GM18858 (cell line): ENCODE data around the gene ARF1.

ENCODE experiments used
- ATAC-seq: cut with Tn5 transposase; IDR thresholded peaks from one replicate; pipeline ENCODE4 v1.9.1; 2021; ENCODE audit not compliant: unreplicated experiment

Gene ARF1

GRCh38 chr1:228084325-228084724 lies 1.8 kb downstream of the ARF1 start:
- no peak for ATAC-seq

- ATAC-seq: no peak
Observed at GRCh38 chr1:228084797-228085196, 2.3 kb downstream of the ARF1 start.

GRCh38 chr1:228085287-228085951 lies 2.9 kb downstream of the ARF1 start:
- ATAC-seq: no peak

GRCh38 chr1:228087771-228088251 lies 5.3 kb downstream of the ARF1 start:
- no peak for ATAC-seq

- ATAC-seq: no peak
Observed at GRCh38 chr1:228088586-228089498, 6.3 kb downstream of the ARF1 start.

DNA sequence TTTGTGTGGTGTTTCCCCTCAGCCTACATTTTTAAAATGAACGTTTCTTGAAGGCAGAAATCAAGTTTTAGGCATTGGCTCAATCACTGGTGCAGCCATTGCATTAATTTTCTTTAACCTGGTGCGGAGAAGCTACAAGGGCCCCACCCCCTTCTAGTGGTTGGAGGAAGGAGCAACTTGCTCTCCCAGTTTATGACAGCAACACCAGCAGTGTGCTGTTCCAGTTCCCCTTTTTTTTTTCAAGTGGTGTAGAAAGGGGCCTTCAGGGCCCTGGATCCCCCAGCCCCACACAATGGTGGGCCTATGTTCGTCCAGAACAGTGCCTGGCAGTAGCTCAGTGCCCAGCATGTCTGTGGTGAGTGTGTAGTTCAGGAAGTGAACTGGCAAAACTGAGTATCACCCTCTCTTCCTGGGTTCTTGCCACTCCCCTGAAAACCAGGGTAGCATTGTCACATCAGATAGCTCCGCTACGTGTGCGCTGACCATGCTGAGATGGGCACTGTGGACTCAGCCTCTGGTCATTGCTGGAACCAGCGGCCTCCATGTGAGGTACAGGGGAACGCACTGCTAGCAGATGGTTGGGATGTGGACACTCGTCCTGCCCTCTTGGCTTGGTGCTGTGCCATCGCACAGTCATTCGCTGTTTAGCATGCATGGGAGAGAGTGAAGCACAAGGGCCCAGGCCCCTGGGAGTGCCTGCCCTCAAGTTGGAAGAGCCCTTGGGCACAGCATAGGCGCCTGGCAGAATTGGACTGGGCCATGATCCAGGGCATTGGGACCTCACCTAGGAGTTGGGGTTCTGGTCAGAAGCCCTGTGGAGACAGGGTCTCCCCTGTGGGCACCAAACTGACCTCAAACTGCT lies 7.2 kb downstream of the ARF1 start:
- ATAC-seq: no peak

DNA sequence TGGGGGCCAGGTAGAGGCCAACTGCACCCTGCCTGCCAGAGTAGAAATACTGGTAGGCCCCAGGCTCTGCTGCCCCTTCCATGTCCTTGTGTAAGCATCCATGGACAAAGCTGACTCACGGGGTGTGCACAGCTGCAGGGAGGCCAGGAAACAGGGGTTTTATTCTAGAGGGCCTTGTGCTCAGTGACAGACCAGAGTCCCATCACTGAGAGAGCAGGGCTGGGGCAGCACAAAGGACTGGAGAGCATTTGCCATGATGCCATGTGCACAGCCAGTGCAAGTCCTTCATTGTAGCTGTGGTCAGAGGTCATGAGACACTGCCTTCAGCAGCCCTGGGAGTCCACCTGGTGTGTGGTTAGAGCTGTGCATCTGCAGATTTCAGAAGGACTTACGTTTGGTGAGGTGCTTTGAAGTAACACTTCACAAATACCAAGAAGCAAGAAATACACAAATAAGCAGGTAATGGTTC lies 8.1 kb downstream of the ARF1 start:
- ATAC-seq: no peak

DNA sequence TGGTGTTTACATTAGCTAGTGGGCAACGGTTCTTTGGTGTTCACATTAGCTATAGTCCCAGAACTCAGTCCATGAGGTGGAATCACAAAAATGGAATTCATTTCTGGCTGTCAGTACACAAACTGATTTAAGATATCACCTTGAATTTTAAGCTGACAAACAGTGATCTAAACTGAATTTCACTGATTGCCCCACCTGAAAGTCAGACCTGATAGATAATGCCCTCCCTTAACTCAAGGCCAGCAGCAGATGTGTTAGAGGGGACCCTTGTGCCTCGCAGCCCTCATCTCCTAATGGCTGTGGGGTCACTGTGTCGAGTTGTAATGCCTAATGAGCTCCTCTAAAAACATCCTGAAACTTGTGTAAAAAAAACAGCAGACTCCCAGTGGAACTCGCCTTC lies 8.6 kb downstream of the ARF1 start:
- no peak for ATAC-seq

DNA sequence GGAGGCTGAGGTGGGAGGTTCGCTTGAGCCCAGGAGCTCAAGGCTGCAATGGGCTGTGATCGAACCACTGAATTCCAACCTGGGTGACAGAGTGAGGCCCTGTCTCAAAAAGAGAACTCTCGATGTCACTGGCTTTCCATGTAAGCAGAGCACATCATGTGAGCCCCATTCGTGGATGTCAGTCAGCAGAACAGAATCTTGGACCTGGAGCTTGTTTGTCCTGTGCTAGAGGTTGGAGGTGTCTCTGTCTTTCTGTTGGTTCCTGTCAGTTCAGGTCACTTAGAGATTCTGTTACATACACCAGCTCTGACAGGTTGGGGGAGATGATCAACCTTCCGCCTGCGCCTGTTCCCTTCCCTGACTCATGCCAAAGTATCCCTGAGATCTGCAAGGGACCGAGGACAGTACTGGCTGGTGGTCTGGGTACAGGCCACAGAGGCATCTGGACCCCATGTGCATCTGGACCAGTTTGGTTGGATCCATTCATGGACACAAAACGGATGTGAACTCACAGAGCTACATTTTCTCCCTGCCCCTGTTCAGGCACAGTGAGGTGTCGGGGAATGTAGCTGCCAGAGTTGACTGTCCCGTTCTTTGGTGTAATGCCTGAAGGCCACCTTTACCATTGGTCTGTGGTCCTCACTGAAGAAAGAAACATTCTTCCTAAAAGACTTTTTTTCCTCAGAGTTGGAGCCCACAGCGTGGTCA lies 10.0 kb downstream of the ARF1 start:
- no peak for ATAC-seq

- no peak for ATAC-seq
Observed at GRCh38 chr1:228093050-228093906, 10.8 kb downstream of the ARF1 start.

GRCh38 chr1:228094432-228095016 lies 12.0 kb downstream of the ARF1 start:
- no peak for ATAC-seq

GRCh38 chr1:228095161-228095560 lies 12.7 kb downstream of the ARF1 start:
- no peak for ATAC-seq

DNA sequence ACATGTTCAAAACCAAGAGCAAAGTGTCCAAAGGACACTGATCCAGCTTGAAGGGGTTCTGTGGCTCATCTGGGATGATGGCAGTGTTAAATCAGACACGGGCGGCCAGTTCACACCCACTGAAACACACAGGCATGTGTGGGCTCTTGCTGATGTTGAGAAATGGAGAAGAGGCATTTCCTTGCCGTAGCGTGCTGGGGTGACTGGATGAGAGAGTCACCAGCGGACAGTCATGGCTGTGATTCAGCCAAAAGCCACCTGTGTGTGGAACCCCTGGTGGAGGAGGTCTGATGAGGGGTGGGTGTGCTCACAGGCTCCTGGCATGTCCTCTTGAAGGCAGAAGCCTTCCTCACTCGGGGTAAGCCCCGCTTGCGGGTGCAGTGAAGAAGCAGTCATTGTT lies 13.4 kb downstream of the ARF1 start:
- ATAC-seq: no peak

DNA sequence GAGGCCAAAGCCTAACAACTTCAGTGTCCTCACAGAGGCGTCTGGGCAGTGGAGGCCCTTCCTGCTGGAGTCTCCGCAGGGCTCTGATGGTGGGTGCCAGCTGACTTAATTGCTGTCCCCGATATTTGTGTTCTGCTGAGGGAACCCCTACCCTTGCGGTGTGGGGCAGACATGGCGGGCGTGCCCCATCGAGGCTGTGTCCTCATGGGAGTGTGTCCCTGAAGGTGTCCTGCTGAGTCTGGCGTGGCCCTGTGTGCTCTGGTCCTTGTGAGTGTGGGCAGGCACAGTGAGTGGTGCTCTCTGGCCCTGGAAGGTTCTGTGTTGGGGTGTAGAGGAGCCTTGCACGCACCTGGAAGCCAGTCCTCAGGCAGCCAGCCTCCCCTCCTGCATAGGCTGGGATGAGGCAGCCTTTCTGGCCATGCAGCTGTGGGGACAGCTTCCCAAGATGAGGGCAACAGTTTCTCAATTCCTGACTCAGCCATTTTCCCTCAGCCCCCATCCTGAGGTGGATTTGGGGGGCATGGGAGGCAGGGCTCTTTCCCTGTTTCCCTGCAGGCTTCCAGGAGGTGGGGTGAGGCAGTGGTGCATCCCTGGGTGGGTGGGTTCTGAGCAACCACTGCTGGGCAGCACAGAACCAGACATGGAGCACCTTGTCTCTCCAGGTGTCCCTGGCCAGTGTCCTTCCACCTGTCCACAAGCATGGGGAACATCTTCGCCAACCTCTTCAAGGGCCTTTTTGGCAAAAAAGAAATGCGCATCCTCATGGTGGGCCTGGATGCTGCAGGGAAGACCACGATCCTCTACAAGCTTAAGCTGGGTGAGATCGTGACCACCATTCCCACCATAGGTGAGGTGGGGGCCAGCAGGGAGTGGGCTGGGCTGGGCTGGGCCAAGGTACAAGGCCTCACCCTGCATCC lies 14.2 kb downstream of the ARF1 start:
- ATAC-seq: no peak

- no peak for ATAC-seq
Observed at GRCh38 chr1:228097333-228098081, 15.0 kb downstream of the ARF1 start.

- ATAC-seq: no peak
Observed at GRCh38 chr1:228098323-228098931, 15.9 kb downstream of the ARF1 start.

DNA sequence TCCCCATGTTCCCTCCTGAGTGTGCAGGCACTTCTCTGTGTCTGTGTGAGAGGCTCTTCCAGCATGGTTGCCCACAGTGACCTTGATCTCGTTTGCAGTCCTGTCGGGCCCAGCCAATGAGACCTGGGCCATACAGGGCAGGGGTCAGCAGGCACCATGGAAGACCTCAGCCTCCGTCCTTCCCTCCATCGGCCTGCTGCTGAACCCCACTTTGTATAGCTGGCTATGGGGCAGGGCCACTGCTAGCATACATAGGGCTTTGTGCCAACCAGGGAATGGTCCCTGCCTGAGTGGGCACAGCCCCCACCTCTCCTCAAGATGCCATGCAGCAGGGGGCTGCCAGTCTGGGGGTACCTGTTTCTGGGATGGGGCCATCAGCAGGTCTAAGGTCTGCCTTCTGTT lies 16.8 kb downstream of the ARF1 start:
- no peak for ATAC-seq
